Activated CD4-positive, alpha-beta T cell treated with anti-CD3 and anti-CD28 coated beads, Interleukin-2, Interleukin-6, amounts not matched to agents 100 ng/mL and 50 ng/mL, durations not matched to agents 16 hours and 8 hours (primary cell): ENCODE results near the gene PRKCB.
"Not testable (repeated sequence)": the region's sequence is repeated elsewhere in the genome, so short reads cannot be mapped to it uniquely, and the experiment has no call there.

Experiments
- DNase-seq: peaks from one replicate; pipeline ENCODE4 v3.0.0-alpha.2; 2020

PRKCB gene

GRCh38 chr16:24188751-24189318, 353.1 kb downstream of the PRKCB start:
- peak; percentile 35 for DNase-seq

GRCh38 chr16:24189941-24190340, 354.2 kb downstream of the PRKCB start:
- DNase-seq: peak; percentile 83

- DNase-seq: peak; percentile 30
These were observed 356.2 kb downstream of the PRKCB start for GRCh38 chr16:24191876-24192402.

- no peak for DNase-seq
These were observed 359.4 kb downstream of the PRKCB start for GRCh38 chr16:24195221-24195620.

GRCh38 chr16:24198807-24199533, 363.2 kb downstream of the PRKCB start:
- DNase-seq: no peak

GRCh38 chr16:24203675-24204074, 367.9 kb downstream of the PRKCB start:
- no peak for DNase-seq

- no peak for DNase-seq
These were observed 368.4 kb downstream of the PRKCB start for GRCh38 chr16:24204150-24204665.

GRCh38 chr16:24206926-24207325, 371.1 kb downstream of the PRKCB start:
- DNase-seq: no peak

- DNase-seq: no peak
These were observed 372.9 kb downstream of the PRKCB start for GRCh38 chr16:24208710-24209109.

- no peak for DNase-seq
These were observed 379.2 kb downstream of the PRKCB start for GRCh38 chr16:24214992-24215391.

- no peak for DNase-seq
These were observed 381.2 kb downstream of the PRKCB start for GRCh38 chr16:24216961-24217360.

- DNase-seq: no peak
These were observed 381.7 kb downstream of the PRKCB start for GRCh38 chr16:24217461-24217860.

GRCh38 chr16:24218299-24218698, 382.5 kb downstream of the PRKCB start:
- DNase-seq: no peak

- no peak for DNase-seq
These were observed 385.4 kb downstream of the PRKCB start for GRCh38 chr16:24221219-24221618.

- DNase-seq: no peak
These were observed 392.7 kb downstream of the PRKCB start for GRCh38 chr16:24228514-24228913.

- DNase-seq: no peak
These were observed 397.2 kb downstream of the PRKCB start for GRCh38 chr16:24232936-24233335.

GRCh38 chr16:24234737-24235136, 399.0 kb downstream of the PRKCB start:
- no peak for DNase-seq

GRCh38 chr16:24235806-24236205, 400.0 kb downstream of the PRKCB start:
- DNase-seq: no peak

GRCh38 chr16:24238846-24239245, 403.1 kb downstream of the PRKCB start:
- not testable (repeated sequence) for DNase-seq

GRCh38 chr16:24246911-24247607, 411.3 kb downstream of the PRKCB start:
- no peak for DNase-seq

- peak; percentile 66 for DNase-seq
These were observed 417.4 kb downstream of the PRKCB start for GRCh38 chr16:24253192-24253591.

- DNase-seq: peak; percentile 62
These were observed 419.9 kb downstream of the PRKCB start, which contains the start of gene CACNG3 for GRCh38 chr16:24255456-24256371. CACNG3 (plus strand) TSS chr16:24256335; CDS start chr16:24256755, 420 bp downstream.
